ENCODE results near the gene TRAPPC1.
"Not testable (repeated sequence)": the region's sequence is repeated elsewhere in the genome, so short reads cannot be mapped to it uniquely, and the experiment has no call there.

Gene TRAPPC1

GRCh38 chr17:7931709-7932482 is at the start of gene TRAPPC1, which contains the start of gene CNTROB:
TSS of gene TRAPPC1 (minus strand) at chr17:7931946. CDS start at chr17:7931829, 117 bp downstream.
TSS of gene CNTROB (plus strand) at chr17:7932206. CDS start at chr17:7933080, 874 bp downstream.
- DNase-seq, result peak; percentile 100

GRCh38 chr17:7977805-7978204 is 46.1 kb upstream of the TRAPPC1 start:
- DNase-seq, result no peak

- DNase-seq, result no peak
Measured at GRCh38 chr17:7977039-7977438, 45.3 kb upstream of the TRAPPC1 start.

GRCh38 chr17:7974638-7975131 is 42.9 kb upstream of the TRAPPC1 start:
- DNase-seq, result no peak

- no peak for DNase-seq
Measured at GRCh38 chr17:7972131-7972785, 40.5 kb upstream of the TRAPPC1 start.

- no peak for DNase-seq
Measured at GRCh38 chr17:7971651-7972050, 39.9 kb upstream of the TRAPPC1 start.

- peak; percentile 11 for DNase-seq
Measured at GRCh38 chr17:7969433-7969832, 37.7 kb upstream of the TRAPPC1 start.

GRCh38 chr17:7967751-7968150 is 36.0 kb upstream of the TRAPPC1 start:
- no peak for DNase-seq

GRCh38 chr17:7961421-7961820 is 29.7 kb upstream of the TRAPPC1 start:
- no peak for DNase-seq

GRCh38 chr17:7959503-7960253 is 27.9 kb upstream of the TRAPPC1 start:
- DNase-seq, result no peak

- no peak for DNase-seq
Measured at GRCh38 chr17:7956228-7956965, 24.7 kb upstream of the TRAPPC1 start.

- no peak for DNase-seq
Measured at GRCh38 chr17:7955414-7956227, 23.9 kb upstream of the TRAPPC1 start.

- not testable (repeated sequence) for DNase-seq
Measured at GRCh38 chr17:7953266-7953665, 21.5 kb upstream of the TRAPPC1 start.

GRCh38 chr17:7951143-7951792 is 19.5 kb upstream of the TRAPPC1 start:
- DNase-seq, result no peak

GRCh38 chr17:7950578-7950977 is 18.8 kb upstream of the TRAPPC1 start:
- DNase-seq, result no peak

GRCh38 chr17:7947651-7948050 is 15.9 kb upstream of the TRAPPC1 start:
- no peak for DNase-seq

GRCh38 chr17:7946441-7946840 is 14.7 kb upstream of the TRAPPC1 start:
- DNase-seq, result no peak

- DNase-seq, result no peak
Measured at GRCh38 chr17:7945651-7946050, 13.9 kb upstream of the TRAPPC1 start.

GRCh38 chr17:7944326-7944725 is 12.6 kb upstream of the TRAPPC1 start:
- no peak for DNase-seq

- no peak for DNase-seq
Measured at GRCh38 chr17:7943291-7943690, 11.5 kb upstream of the TRAPPC1 start.

GRCh38 chr17:7940743-7941142 is 9.0 kb upstream of the TRAPPC1 start:
- no peak for DNase-seq
